Measurements from ENCODE around the gene VILL.

DNA sequence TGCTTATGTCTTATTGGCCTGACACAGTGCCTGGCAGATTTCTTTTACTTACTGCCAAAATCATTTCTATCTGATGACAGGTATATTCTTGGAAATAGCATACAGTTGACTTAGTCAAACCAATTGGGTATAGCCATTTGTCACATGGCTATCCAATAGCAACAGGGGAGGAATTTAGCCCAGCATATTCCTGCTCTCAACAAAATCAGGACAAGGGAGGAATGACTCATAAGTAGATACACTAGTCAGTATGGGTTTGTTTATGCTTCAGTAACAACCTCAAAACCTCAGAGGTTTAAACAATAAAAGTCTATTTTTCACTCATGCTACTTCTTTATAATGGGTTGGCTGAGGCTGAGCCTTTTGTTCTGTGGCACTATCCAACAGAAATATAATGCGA is 38.0 kb upstream of the VILL start:
- TF ChIP-seq, protein P1, sequence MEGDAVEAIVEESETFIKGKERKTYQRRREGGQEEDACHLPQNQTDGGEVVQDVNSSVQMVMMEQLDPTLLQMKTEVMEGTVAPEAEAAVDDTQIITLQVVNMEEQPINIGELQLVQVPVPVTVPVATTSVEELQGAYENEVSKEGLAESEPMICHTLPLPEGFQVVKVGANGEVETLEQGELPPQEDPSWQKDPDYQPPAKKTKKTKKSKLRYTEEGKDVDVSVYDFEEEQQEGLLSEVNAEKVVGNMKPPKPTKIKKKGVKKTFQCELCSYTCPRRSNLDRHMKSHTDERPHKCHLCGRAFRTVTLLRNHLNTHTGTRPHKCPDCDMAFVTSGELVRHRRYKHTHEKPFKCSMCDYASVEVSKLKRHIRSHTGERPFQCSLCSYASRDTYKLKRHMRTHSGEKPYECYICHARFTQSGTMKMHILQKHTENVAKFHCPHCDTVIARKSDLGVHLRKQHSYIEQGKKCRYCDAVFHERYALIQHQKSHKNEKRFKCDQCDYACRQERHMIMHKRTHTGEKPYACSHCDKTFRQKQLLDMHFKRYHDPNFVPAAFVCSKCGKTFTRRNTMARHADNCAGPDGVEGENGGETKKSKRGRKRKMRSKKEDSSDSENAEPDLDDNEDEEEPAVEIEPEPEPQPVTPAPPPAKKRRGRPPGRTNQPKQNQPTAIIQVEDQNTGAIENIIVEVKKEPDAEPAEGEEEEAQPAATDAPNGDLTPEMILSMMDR (IDR thresholded peaks at IDR 0.05) = no peak
- no peak for TF ChIP-seq EP300 (IDR thresholded peaks at IDR 0.05)
- TF ChIP-seq POLR2A (IDR thresholded peaks at IDR 0.05) = no peak
- TF ChIP-seq POLR2AphosphoS5 (IDR thresholded peaks at IDR 0.05) = no peak

Data from upper lobe of left lung (tissue), 4 donors.